Gastroesophageal sphincter (tissue), 4 donors: ENCODE results near the gene ADIPOR2. TPM values are rescaled to one million over a fixed set of nuclear protein-coding genes. Genes with fewer than 3 reads are reported as not detected.

Source experiments
- ATAC-seq: fragments of 150-250 bp; one replicate; pipeline ENCODE4 v1.9.1; 2016; ENCODE audit warnings: mild to moderate bottlenecking, moderate library complexity
- H3K27ac ChIP-seq, 4 donors: fragments of 200-600 bp; sonication (generic) in 3 of 4; 1 replicate in 3 of 4; 2 replicates in 1 of 4; pipeline ENCODE4 v1.5.1; 2016 to 2019
- H3K27me3 ChIP-seq: fragments of 200-600 bp; sonication (generic); one replicate; pipeline ENCODE4 v1.5.1; 2019
- H3K36me3 ChIP-seq, 2 donors: fragments of 200-600 bp; sonication (generic); one replicate each; pipeline ENCODE4 v1.5.1; 2019; ENCODE audit warnings: control low read depth in 1 of 2
- H3K4me1 ChIP-seq, 3 donors: fragments of 200-600 bp; sonication (generic); 1 replicate in 2 of 3; 2 replicates in 1 of 3; pipeline ENCODE4 v1.5.1; 2016 to 2019; ENCODE audit warnings: control low read depth in 2 of 3
- H3K4me3 ChIP-seq, 2 donors: fragments of 200-600 bp; sonication (generic); one replicate each; pipeline ENCODE4 v1.5.1; 2019; ENCODE audit warnings: mild to moderate bottlenecking in 1 of 2, moderate library complexity in 1 of 2
- H3K9me3 ChIP-seq, 3 donors: fragments of 200-600 bp; sonication (generic); one replicate each; pipeline ENCODE4 v1.5.1; 2017 to 2019; ENCODE audit warnings: control low read depth in 2 of 3
- CTCF ChIP-seq, 4 experiments: fragments of 200-600 bp in 2 of 4; fragments of 450-650 bp in 2 of 4; sonication (generic) in 1 of 4; IDR thresholded peaks; one replicate each; pipeline ENCODE4 v1.5.1; 2017 to 2019; ENCODE audit warnings: antibody characterized with exemption in 4 of 4, mild to moderate bottlenecking in 2 of 4, moderate library complexity in 2 of 4
- EP300 ChIP-seq: sonication (generic); formaldehyde crosslinking; IDR thresholded peaks from one replicate; pipeline ENCODE4 v1.6.1; 2017; ENCODE audit warnings: antibody characterized with exemption, mild to moderate bottlenecking
- POLR2A ChIP-seq, 2 donors: fragments of 450-650 bp; IDR thresholded peaks; one replicate each; pipeline ENCODE4 v1.6.1; 2017; ENCODE audit warnings: antibody characterized with exemption in 2 of 2, mild to moderate bottlenecking in 2 of 2, moderate library complexity in 1 of 2
- POLR2AphosphoS5 ChIP-seq: sonication (generic); formaldehyde crosslinking; IDR thresholded peaks from one replicate; pipeline ENCODE4 v1.6.1; 2017; ENCODE audit warnings: antibody characterized with exemption
- WGBS, 2 donors: methylation state at CpG; one replicate each; pipeline ENCODE4 v1.1.5; 2018; ENCODE audit warnings: low coverage in 1 of 2; 5-methylcytosine and 5-hydroxymethylcytosine counted together
- small RNA-seq, 4 donors: library from RNA; depleted of rRNA; stranded (forward); fragments of <200 nt; gene quantifications; one replicate each; pipeline ENCODE3, GENCODE V24; 2016
- total RNA-seq, 4 donors: library from RNA; depleted of rRNA; stranded (reverse); fragments of >200 nt; gene quantifications; one replicate each; pipeline ENCODE4 v1.1.0, GENCODE V29; 2016

The ADIPOR2 gene
- total RNA-seq, 4 donors from 2014 or later: 26.6 to 37.9 (median 33.4) TPM

GRCh38 chr12:1836241-1836803 lies 145.5 kb downstream of the ADIPOR2 start:
- no peak overlapping the region for H3K4me3 ChIP-seq
- TF ChIP-seq EP300: no peak
- no peak for TF ChIP-seq POLR2AphosphoS5
- no peak for TF ChIP-seq CTCF (IDR thresholded peaks at IDR 0.05)
- TF ChIP-seq POLR2A (IDR thresholded peaks at IDR 0.05): no peak
- peaks cover 35% of the 10 kb centered on the region for H3K27me3 ChIP-seq
- no peak overlapping the region for H3K27ac ChIP-seq
- 80 to 100% methylated on average over 2 of the region's 7 CpGs for WGBS, 2 donors
- no peaks in the 10 kb centered on the region for H3K4me1 ChIP-seq
- no peak for ATAC-seq
- no peaks in the 10 kb centered on the region for H3K36me3 ChIP-seq
- H3K9me3 ChIP-seq: no peaks in the 10 kb centered on the region

GRCh38 chr12:1836854-1837421 lies 146.1 kb downstream of the ADIPOR2 start:
- 67% methylated on average over 2 of the region's 22 CpGs; no CpG with 5 or more reads in 1 of the 2 donors for WGBS, 2 donors
- ATAC-seq: no peak
- no peaks in the 10 kb centered on the region for H3K9me3 ChIP-seq
- H3K27ac ChIP-seq: no peak overlapping the region
- no peak for TF ChIP-seq POLR2A (IDR thresholded peaks at IDR 0.05)
- no peak for TF ChIP-seq POLR2AphosphoS5
- H3K27me3 ChIP-seq: peaks cover 31% of the 10 kb centered on the region
- no peaks in the 10 kb centered on the region for H3K4me1 ChIP-seq
- no peak overlapping the region for H3K4me3 ChIP-seq
- no peaks in the 10 kb centered on the region for H3K36me3 ChIP-seq

DNA sequence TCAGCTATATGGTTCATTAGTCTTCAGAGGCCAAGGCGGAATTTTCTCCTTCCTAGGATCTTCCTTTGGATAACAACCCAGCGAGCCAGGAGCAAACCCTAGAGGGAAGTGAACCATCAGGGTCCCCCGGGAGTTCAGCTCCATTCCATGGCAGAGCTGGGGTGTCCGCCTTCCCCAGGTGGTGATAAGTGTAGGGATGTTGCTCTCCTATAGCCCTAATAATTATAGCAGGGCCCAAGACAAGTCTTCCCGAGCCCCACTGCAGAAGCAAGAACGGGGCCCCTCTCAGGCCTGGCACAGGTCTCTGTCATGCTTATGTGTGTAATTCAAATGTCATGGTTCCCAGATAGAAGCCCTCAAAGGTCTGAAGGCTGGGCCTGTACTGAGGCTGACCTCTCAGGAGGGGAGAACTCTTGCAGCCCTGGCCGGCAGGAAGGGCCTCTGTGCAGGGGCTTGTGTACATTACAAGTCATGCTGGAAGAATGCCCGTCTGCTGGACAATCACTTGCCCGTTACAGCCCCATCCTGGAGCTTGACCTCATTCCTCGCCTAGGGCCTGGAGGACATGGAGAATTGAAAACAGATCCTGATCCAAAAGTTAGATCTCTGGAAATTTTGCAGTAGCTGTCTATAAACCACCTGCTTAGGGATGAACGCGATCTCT lies 146.8 kb downstream of the ADIPOR2 start:
- no peak overlapping the region for H3K27ac ChIP-seq
- 69 to 72% methylated on average over 5 to 7 of the region's 12 CpGs for WGBS, 2 donors
- H3K27me3 ChIP-seq: peaks cover 37% of the 10 kb centered on the region
- no peaks in the 10 kb centered on the region for H3K4me1 ChIP-seq
- H3K9me3 ChIP-seq: no peaks in the 10 kb centered on the region
- H3K4me3 ChIP-seq: no peak overlapping the region
- TF ChIP-seq EP300 (no peak), POLR2A (IDR thresholded peaks at IDR 0.05) (no peak), CTCF (IDR thresholded peaks at IDR 0.05) (no peak), POLR2AphosphoS5 (no peak)
- no peak for ATAC-seq
- no peaks in the 10 kb centered on the region for H3K36me3 ChIP-seq

Small RNA genes lying within 50 kb of the gene (small RNA-seq; reads per million reads assigned to genes)
- gene MIR3649: 0 reads per million in 4 donors

Other genes starting within 250 kb of the ADIPOR2 start
- 10 to 100 TPM; 10.9 to 16.4 (median 13.1) TPM for gene FBXL14, start 96.5 kb upstream of the ADIPOR2 start, total RNA-seq
- gene WNT5B, start 61.8 kb upstream of the ADIPOR2 start, total RNA-seq: 10 to 100 TPM in 3 of 4 donors, 1 to 10 TPM in 1; 9.4 to 76.5 (median 26.3) TPM
- not detected for gene LRTM2, start 129.5 kb downstream of the ADIPOR2 start, total RNA-seq
- 1 to 10 TPM; 1.4 to 3.3 (median 3.0) TPM for gene CACNA2D4, start 227.6 kb downstream of the ADIPOR2 start, total RNA-seq